WTC11 (cell line): ENCODE results near the gene DENND5A. TPM values are rescaled to one million over a fixed set of nuclear protein-coding genes. Genes with fewer than 3 reads are reported as not detected.

Experiments
- ATAC-seq: fragments of 200-7000 bp; cut with Tn5 transposase; 2 replicates; pipeline ENCODE4 v1.10.0; 2021; ENCODE audit warnings: mild to moderate bottlenecking, moderate library complexity
- CTCF ChIA-PET: fragments of 300-600 bp; sonication (Branson Sonifier 250); formaldehyde crosslinking; loops from one replicate; lab custom pipeline; 2021; ENCODE audit warnings: antibody characterized with exemption; lab: Charles Lee
- POLR2A ChIA-PET: fragments of 350-600 bp; sonication (Branson Sonifier 250); formaldehyde crosslinking; loops from one replicate; lab custom pipeline; 2021; ENCODE audit warnings: antibody characterized with exemption; lab: Charles Lee
- DNase-seq: peaks from one replicate; pipeline ENCODE4 v3.0.0; 2021; ENCODE audit warnings: low spot score
- H3K27ac Mint-ChIP-seq: 2 replicates; pipeline ENCODE4 v1.8.0; 2021; ENCODE audit warnings: mixed read lengths
- H3K27me3 Mint-ChIP-seq: 2 replicates; pipeline ENCODE4 v1.8.0; 2021; ENCODE audit warnings: low read depth, mild to moderate bottlenecking, moderate library complexity, mixed read lengths
- H3K36me3 Mint-ChIP-seq: 2 replicates; pipeline ENCODE4 v1.8.0; 2021; ENCODE audit warnings: mixed read lengths
- H3K4me1 Mint-ChIP-seq: 2 replicates; pipeline ENCODE4 v1.8.0; 2022; ENCODE audit warnings: mixed read lengths
- H3K4me3 Mint-ChIP-seq: 2 replicates; pipeline ENCODE4 v1.8.0; 2021; ENCODE audit warnings: mild to moderate bottlenecking, moderate library complexity, mixed read lengths
- H3K9me3 Mint-ChIP-seq: 2 replicates; pipeline ENCODE4 v1.8.0; 2021; ENCODE audit warnings: mixed read lengths
- ATF1 ChIP-seq: sonication (generic); formaldehyde crosslinking; IDR thresholded peaks from 2 replicates; pipeline ENCODE4 v1.8.1; 2023; ENCODE audit warnings: mild to moderate bottlenecking, moderate library complexity, missing genetic modification reagents
- CREB1 ChIP-seq: sonication (generic); formaldehyde crosslinking; IDR thresholded peaks from 2 replicates; pipeline ENCODE4 v1.8.0; 2023; ENCODE audit warnings: mild to moderate bottlenecking, missing genetic modification reagents
- FOXK1 ChIP-seq: sonication (generic); formaldehyde crosslinking; IDR thresholded peaks from 2 replicates; pipeline ENCODE4 v1.8.0; 2022; ENCODE audit warnings: mild to moderate bottlenecking, moderate library complexity, missing genetic modification reagents
- JAZF1 ChIP-seq: fragments of 250-450 bp; sonication (Bioruptor Pico); IDR thresholded peaks from 2 replicates; pipeline ENCODE4 v1.9.0; 2021; ENCODE audit warnings: moderate library complexity, mild to moderate bottlenecking, inconsistent platforms
- KAT7 ChIP-seq: sonication (generic); formaldehyde crosslinking; IDR thresholded peaks from 2 replicates; pipeline ENCODE4 v1.8.1; 2023; ENCODE audit warnings: missing genetic modification reagents, mild to moderate bottlenecking, borderline replicate concordance
- MAX ChIP-seq: sonication (generic); formaldehyde crosslinking; IDR thresholded peaks from 2 replicates; pipeline ENCODE4 v1.8.0; 2022; ENCODE audit warnings: mild to moderate bottlenecking, missing genetic modification reagents
- NR1H2 ChIP-seq: sonication (generic); formaldehyde crosslinking; IDR thresholded peaks from 2 replicates; pipeline ENCODE4 v1.9.0; 2021; ENCODE audit warnings: mild to moderate bottlenecking, moderate library complexity, missing genetic modification reagents
- NR2C2 ChIP-seq: sonication (generic); formaldehyde crosslinking; IDR thresholded peaks from 2 replicates; pipeline ENCODE4 v1.8.0; 2022; ENCODE audit warnings: mild to moderate bottlenecking, missing genetic modification reagents
- PREB ChIP-seq: sonication (generic); formaldehyde crosslinking; IDR thresholded peaks from 2 replicates; pipeline ENCODE4 v1.8.1; 2022; ENCODE audit warnings: mild to moderate bottlenecking, missing genetic modification reagents, moderate library complexity, borderline replicate concordance
- PRRX2 ChIP-seq: fragments of 250-450 bp; sonication (Bioruptor Pico); IDR thresholded peaks from 2 replicates; pipeline ENCODE4 v1.8.0; 2021; ENCODE audit warnings: mild to moderate bottlenecking
- SMAD4 ChIP-seq: sonication (generic); formaldehyde crosslinking; IDR thresholded peaks from 2 replicates; pipeline ENCODE4 v1.8.0; 2022; ENCODE audit warnings: mild to moderate bottlenecking, missing genetic modification reagents
- TCF7 ChIP-seq: sonication (generic); formaldehyde crosslinking; IDR thresholded peaks from 2 replicates; pipeline ENCODE4 v1.8.0; 2022; ENCODE audit warnings: mild to moderate bottlenecking, low read depth, missing genetic modification reagents, moderate library complexity
- TEAD4 ChIP-seq: sonication (generic); formaldehyde crosslinking; IDR thresholded peaks from 2 replicates; pipeline ENCODE4 v1.8.0; 2022; ENCODE audit warnings: mild to moderate bottlenecking, missing genetic modification reagents
- total RNA-seq: library from RNA; stranded (reverse); gene quantifications from 3 replicates; pipeline ENCODE4 v1.2.3, GENCODE V29; 2021
- TF ChIP-seq, protein P1 (sequence below): sonication (generic); formaldehyde crosslinking; IDR thresholded peaks from 2 replicates; pipeline ENCODE4 v1.8.1; 2022; ENCODE audit warnings: low read depth, missing genetic modification reagents, borderline replicate concordance
- TF ChIP-seq, protein P2 (sequence below): fragments of 250-450 bp; sonication (Bioruptor Pico); IDR thresholded peaks from 2 replicates; pipeline ENCODE4 v1.9.0; 2021; ENCODE audit warnings: mild to moderate bottlenecking
- TF ChIP-seq, protein P3 (sequence below): sonication (generic); formaldehyde crosslinking; IDR thresholded peaks from 2 replicates; pipeline ENCODE4 v1.8.1; 2023; ENCODE audit warnings: mild to moderate bottlenecking, missing genetic modification reagents
- TF ChIP-seq, protein P4 (sequence below): fragments of 250-450 bp; sonication (Bioruptor Pico); IDR thresholded peaks from 2 replicates; pipeline ENCODE4 v1.9.0; 2021; ENCODE audit warnings: mild to moderate bottlenecking

Gene DENND5A
- total RNA-seq, 1 experiment from 2014 or later: 69.3 TPM

GRCh38 chr11:9141186-9141585 lies 124.0 kb downstream of the DENND5A start:
- DNase-seq (no peak), ATAC-seq (no peak)
- Mint-ChIP-seq H3K36me3 (peaks cover 48% of the 10 kb centered on the region), H3K9me3 (no peaks in the 10 kb centered on the region), H3K4me3 (no peak overlapping the region), H3K27me3 (no peaks in the 10 kb centered on the region), H3K4me1 (peaks cover 14% of the 10 kb centered on the region), H3K27ac (no peak overlapping the region)
- TF ChIP-seq ATF1 (CRISPR knock-in tag) (no peak), JAZF1 (CRISPR knock-in tag) (no peak), SMAD4 (CRISPR knock-in tag) (no peak), TCF7 (CRISPR knock-in tag) (no peak), PREB (no peak)
- TF ChIP-seq, protein P1, sequence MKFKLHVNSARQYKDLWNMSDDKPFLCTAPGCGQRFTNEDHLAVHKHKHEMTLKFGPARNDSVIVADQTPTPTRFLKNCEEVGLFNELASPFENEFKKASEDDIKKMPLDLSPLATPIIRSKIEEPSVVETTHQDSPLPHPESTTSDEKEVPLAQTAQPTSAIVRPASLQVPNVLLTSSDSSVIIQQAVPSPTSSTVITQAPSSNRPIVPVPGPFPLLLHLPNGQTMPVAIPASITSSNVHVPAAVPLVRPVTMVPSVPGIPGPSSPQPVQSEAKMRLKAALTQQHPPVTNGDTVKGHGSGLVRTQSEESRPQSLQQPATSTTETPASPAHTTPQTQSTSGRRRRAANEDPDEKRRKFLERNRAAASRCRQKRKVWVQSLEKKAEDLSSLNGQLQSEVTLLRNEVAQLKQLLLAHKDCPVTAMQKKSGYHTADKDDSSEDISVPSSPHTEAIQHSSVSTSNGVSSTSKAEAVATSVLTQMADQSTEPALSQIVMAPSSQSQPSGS: no peak
- ChIA-PET POLR2A (no interaction called here), CTCF (interaction anchor here (0.9 to 1.2 kb wide), 2 partner anchors 126 to 178 kb away, joined by 3 to 4 read pairs; no protein-coding TSS in a partner anchor)

DNA sequence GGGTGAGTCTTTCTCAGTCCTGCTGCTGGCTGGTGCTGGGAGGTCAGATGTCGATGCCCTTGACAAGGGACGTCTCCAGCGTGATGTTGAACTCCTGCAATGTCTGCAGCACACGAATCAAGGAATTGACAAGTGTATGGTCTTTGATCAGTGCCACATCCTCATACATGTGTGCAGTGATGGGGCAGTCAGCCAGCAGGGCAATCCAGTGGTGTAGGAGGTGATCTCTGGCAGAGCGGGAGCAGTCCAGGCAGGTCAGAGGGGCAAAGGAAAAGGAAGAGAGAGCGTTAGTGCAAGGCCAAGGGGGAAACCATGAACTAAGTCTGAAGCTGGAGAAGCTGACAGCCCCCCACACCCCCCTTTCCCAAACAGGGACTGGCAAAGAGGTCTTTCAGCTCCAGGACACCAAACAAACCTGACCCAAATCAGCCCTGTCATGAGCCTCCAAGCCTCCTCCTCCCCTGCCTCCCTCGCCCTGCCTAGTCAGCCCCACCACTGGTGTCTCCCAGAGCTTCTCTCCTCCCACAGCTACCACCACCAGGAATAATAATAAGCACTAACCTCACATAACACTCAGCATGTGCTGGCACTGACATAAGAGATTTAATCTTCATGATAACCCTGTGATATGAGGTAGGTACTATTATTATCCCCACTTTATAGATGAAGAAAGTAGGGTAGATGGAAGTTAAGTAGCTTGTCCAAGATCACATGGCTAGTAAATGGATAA lies 125.4 kb downstream of the DENND5A start:
- Mint-ChIP-seq H3K27me3 (no peaks in the 10 kb centered on the region), H3K27ac (0 out of 2 replicates have a peak overlapping the region, but pooled peaks have one; percentile 26), H3K9me3 (no peaks in the 10 kb centered on the region), H3K4me1 (peaks cover 14% of the 10 kb centered on the region), H3K36me3 (peaks cover 41% of the 10 kb centered on the region), H3K4me3 (no peak overlapping the region)
- CTCF ChIA-PET: interaction anchor here (0.6 to 0.9 kb wide), 2 partner anchors 176 to 261 kb away, joined by 3 to 4 read pairs; no protein-coding TSS in a partner anchor
- DNase-seq (no peak), ATAC-seq (no peak)
- POLR2A ChIA-PET: interaction anchor here (0.6 kb wide), 1 partner anchor 173 kb away, joined by 3 read pairs; no protein-coding TSS in a partner anchor
- TF ChIP-seq, protein P2, sequence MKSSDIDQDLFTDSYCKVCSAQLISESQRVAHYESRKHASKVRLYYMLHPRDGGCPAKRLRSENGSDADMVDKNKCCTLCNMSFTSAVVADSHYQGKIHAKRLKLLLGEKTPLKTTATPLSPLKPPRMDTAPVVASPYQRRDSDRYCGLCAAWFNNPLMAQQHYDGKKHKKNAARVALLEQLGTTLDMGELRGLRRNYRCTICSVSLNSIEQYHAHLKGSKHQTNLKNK: no peak
- TF ChIP-seq MAX (CRISPR knock-in tag): no peak
- TF ChIP-seq NR1H2 (CRISPR knock-in tag): no peak
- TF ChIP-seq, protein P3, sequence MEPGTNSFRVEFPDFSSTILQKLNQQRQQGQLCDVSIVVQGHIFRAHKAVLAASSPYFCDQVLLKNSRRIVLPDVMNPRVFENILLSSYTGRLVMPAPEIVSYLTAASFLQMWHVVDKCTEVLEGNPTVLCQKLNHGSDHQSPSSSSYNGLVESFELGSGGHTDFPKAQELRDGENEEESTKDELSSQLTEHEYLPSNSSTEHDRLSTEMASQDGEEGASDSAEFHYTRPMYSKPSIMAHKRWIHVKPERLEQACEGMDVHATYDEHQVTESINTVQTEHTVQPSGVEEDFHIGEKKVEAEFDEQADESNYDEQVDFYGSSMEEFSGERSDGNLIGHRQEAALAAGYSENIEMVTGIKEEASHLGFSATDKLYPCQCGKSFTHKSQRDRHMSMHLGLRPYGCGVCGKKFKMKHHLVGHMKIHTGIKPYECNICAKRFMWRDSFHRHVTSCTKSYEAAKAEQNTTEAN: no peak
- no peak for TF ChIP-seq TEAD4 (CRISPR knock-in tag)
- no peak for TF ChIP-seq TCF7 (CRISPR knock-in tag)
- TF ChIP-seq FOXK1 (CRISPR knock-in tag): no peak
- no peak for TF ChIP-seq PRRX2 (CRISPR knock-in tag)
- TF ChIP-seq KAT7 (CRISPR knock-in tag): no peak

DNA sequence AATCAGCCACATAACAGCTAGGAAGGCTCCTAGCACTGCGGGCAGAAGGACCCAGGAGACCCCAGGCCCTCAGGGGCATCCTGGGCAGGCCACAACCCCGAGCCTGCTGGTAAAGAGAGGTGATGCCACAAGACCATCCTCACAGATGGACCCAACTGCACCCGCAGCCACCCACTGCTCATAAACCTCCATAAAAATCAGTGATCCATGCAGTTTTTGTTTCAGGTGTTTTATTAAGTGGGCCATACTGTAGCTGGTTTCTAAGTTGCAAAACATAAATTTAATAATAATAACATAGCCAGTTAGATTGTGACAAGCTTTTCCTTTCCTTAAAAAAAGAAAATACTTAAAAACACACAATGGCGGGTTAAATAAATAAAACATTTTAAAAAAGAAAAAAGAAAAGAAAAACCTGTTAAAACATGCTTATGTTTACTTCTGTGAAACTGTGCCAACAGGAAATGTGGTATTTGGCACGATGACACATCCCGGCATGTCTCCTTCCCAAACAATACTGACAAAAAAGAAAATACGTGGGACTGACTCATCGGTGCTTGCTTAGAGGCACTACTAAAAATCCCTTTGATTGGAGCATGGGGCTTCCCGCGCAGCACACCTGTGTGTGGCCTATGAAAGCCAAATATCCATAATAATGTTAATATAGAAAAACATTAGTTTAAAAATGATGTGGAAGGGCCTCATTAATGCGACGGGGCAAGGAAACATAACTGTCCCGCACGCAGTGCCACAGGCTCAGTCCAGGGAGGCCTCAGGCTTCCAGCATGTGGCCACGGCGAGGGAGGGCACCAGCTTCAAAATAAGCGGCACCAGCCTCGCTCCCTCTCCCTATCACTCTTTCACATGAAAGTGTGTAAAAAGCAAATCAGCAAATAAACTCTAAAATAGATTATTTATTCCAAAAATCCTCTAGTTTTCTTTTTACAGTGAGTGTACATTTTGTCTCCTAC lies 126.3 kb downstream of the DENND5A start:
- ATAC-seq (no peak), DNase-seq (no peak)
- Mint-ChIP-seq H3K9me3 (no peaks in the 10 kb centered on the region), H3K4me1 (peaks cover 14% of the 10 kb centered on the region), H3K36me3 (peaks cover 36% of the 10 kb centered on the region), H3K27me3 (no peaks in the 10 kb centered on the region), H3K27ac (no peak overlapping the region), H3K4me3 (no peak overlapping the region)
- POLR2A ChIA-PET: interaction anchor here (0.7 to 1.4 kb wide), 2 partner anchors 91 to 205 kb away, joined by 3 read pairs; no protein-coding TSS in a partner anchor
- TF ChIP-seq NR2C2 (CRISPR knock-in tag) (no peak), CREB1 (CRISPR knock-in tag) (no peak)
- TF ChIP-seq, protein P4, sequence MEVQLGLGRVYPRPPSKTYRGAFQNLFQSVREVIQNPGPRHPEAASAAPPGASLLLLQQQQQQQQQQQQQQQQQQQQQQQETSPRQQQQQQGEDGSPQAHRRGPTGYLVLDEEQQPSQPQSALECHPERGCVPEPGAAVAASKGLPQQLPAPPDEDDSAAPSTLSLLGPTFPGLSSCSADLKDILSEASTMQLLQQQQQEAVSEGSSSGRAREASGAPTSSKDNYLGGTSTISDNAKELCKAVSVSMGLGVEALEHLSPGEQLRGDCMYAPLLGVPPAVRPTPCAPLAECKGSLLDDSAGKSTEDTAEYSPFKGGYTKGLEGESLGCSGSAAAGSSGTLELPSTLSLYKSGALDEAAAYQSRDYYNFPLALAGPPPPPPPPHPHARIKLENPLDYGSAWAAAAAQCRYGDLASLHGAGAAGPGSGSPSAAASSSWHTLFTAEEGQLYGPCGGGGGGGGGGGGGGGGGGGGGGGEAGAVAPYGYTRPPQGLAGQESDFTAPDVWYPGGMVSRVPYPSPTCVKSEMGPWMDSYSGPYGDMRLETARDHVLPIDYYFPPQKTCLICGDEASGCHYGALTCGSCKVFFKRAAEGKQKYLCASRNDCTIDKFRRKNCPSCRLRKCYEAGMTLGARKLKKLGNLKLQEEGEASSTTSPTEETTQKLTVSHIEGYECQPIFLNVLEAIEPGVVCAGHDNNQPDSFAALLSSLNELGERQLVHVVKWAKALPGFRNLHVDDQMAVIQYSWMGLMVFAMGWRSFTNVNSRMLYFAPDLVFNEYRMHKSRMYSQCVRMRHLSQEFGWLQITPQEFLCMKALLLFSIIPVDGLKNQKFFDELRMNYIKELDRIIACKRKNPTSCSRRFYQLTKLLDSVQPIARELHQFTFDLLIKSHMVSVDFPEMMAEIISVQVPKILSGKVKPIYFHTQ (CRISPR knock-in tag): no peak
- CTCF ChIA-PET: interaction anchor here (0.9 to 2.4 kb wide), 29 partner anchors 8 to 749 kb away, joined by 3 to 88 read pairs (median 6); partner anchors contain the start of genes C11orf16 and NRIP3
